Keratinocyte (primary cell): ENCODE measurements around the gene OR5J2. TPM values are rescaled to one million over a fixed set of nuclear protein-coding genes. Genes with fewer than 3 reads are reported as not detected.
"Not testable (repeated sequence)": the region's sequence is repeated elsewhere in the genome, so short reads cannot be mapped to it uniquely, and the experiment has no call there.

ENCODE experiments used
- DNase-seq: peaks from one replicate; pipeline ENCODE4 v3.0.0-alpha.2; 2011; ENCODE audit warnings: low read depth, missing footprints, low spot score
- FAIRE-seq: peaks from 2 replicates; lab custom pipeline; 2011; peaks lifted over from hg19 to GRCh38; lab: Jason Lieb, UNC
- H2AFZ ChIP-seq: 2 replicates; pipeline ENCODE4 v1.6.0; 2012; ENCODE audit warnings: low read length, control low read depth, inconsistent platforms; ENCODE audit not compliant: control insufficient read depth
- H3K27ac ChIP-seq: 2 replicates; pipeline ENCODE4 v1.5.1; 2011; ENCODE audit warnings: low read length; ENCODE audit not compliant: control insufficient read depth, insufficient read depth
- H3K27me3 ChIP-seq: 3 replicates; pipeline ENCODE4 v1.6.0; 2011; ENCODE audit warnings: low read length; ENCODE audit not compliant: control insufficient read depth, insufficient read depth; ENCODE audit errors: extremely low read depth
- H3K36me3 ChIP-seq, 2 experiments: 2 replicates in 1 of 2; 3 replicates in 1 of 2; pipeline ENCODE4 v1.5.1; 2011; ENCODE audit warnings: low read length in 2 of 2, mild to moderate bottlenecking in 1 of 2; ENCODE audit not compliant: control insufficient read depth in 2 of 2, insufficient read depth in 2 of 2; ENCODE audit errors: extremely low read depth in 1 of 2
- H3K4me1 ChIP-seq: 3 replicates; pipeline ENCODE4 v1.5.1; 2011; ENCODE audit warnings: low read length; ENCODE audit not compliant: control insufficient read depth, insufficient read depth; ENCODE audit errors: extremely low read depth
- H3K4me2 ChIP-seq: 3 replicates; pipeline ENCODE4 v1.6.0; 2011; ENCODE audit warnings: low read depth, low read length; ENCODE audit not compliant: control insufficient read depth, insufficient read depth; ENCODE audit errors: extremely low read depth
- H3K4me3 ChIP-seq, 3 experiments: fragments of 200-600 bp in 1 of 3; sonication (generic) in 1 of 3; 2 replicates in 2 of 3; 3 replicates in 1 of 3; pipeline ENCODE4 v1.5.1; 2011 to 2016; ENCODE audit warnings: low read length in 3 of 3, mild to moderate bottlenecking in 3 of 3, control low read depth in 2 of 3, inconsistent platforms in 1 of 3, low read depth in 1 of 3, mixed read lengths in 1 of 3, mixed run types in 1 of 3, moderate library complexity in 1 of 3; ENCODE audit not compliant: control insufficient read depth in 2 of 3, insufficient read depth in 2 of 3; ENCODE audit errors: extremely low read depth in 1 of 3
- H3K79me2 ChIP-seq: 2 replicates; pipeline ENCODE4 v1.6.0; 2012; ENCODE audit warnings: low read length; ENCODE audit not compliant: control insufficient read depth, insufficient read depth
- H3K9ac ChIP-seq: 3 replicates; pipeline ENCODE4 v1.6.0; 2011; ENCODE audit warnings: low read length; ENCODE audit not compliant: control insufficient read depth, insufficient read depth; ENCODE audit errors: extremely low read depth
- H3K9me1 ChIP-seq: 3 replicates; pipeline ENCODE4 v1.6.0; 2011; ENCODE audit warnings: low read length; ENCODE audit not compliant: control insufficient read depth, insufficient read depth; ENCODE audit errors: extremely low read depth
- H3K9me3 ChIP-seq: 2 replicates; pipeline ENCODE4 v1.5.1; 2012; ENCODE audit warnings: low read depth, low read length; ENCODE audit not compliant: control insufficient read depth
- H4K20me1 ChIP-seq: 3 replicates; pipeline ENCODE4 v1.6.0; 2011; ENCODE audit warnings: low read length; ENCODE audit not compliant: control insufficient read depth, insufficient read depth; ENCODE audit errors: extremely low read depth
- CTCF ChIP-seq, 3 experiments: IDR thresholded peaks in 1 of 3; conservative IDR thresholded peaks in 1 of 3; optimal IDR thresholded peaks in 1 of 3; 2 replicates in 2 of 3; 3 replicates in 1 of 3; pipeline versions ENCODE3 to v1.5.1; 2011; ENCODE audit warnings: low read length in 3 of 3, mild to moderate bottlenecking in 3 of 3, moderate library complexity in 2 of 3, control low read depth in 1 of 3, inconsistent platforms in 1 of 3; ENCODE audit not compliant: insufficient read depth in 2 of 3; ENCODE audit errors: extremely low read depth in 1 of 3
- EZH2 ChIP-seq: IDR thresholded peaks from one replicate; pipeline ENCODE4 v1.6.1; 2012; ENCODE audit warnings: inconsistent platforms, mild to moderate bottlenecking, low read length, moderate library complexity
- dilution Hi-C: fragments of 300-500 bp; cut with MboI; formaldehyde crosslinking; loops from one replicate; pipeline ENCODE4 v1.7.0; 2020; ENCODE audit warnings: low sequenced_read_pairs; ENCODE audit not compliant: extremely low pct_ligation_motif_present
- polyA plus RNA-seq, 5 experiments: library from polyadenylated mRNA; depleted of rRNA in 3 of 5; stranded (reverse) in 3 of 5; stranded (forward) in 1 of 5; unstranded in 1 of 5; fragments of >200 nt; gene quantifications; 1 replicate in 1 of 5; 2 replicates in 3 of 5; 3 replicates in 1 of 5; pipeline versions ENCODE4 v1.2.1 to v1.2.3, GENCODE V29; 2011 to 2012; ENCODE audit warnings: missing spikeins in 2 of 5, low read depth in 1 of 5, low replicate concordance in 1 of 5

The OR5J2 gene
- polyA plus RNA-seq, 1 donor (not counting 4 experiments of a cell fraction or from before 2014, with no cell fraction given) = not detected

GRCh38 chr11:56214537-56214936 lies 38.1 kb downstream of the OR5J2 start:
- dilution Hi-C loops = no loop called here
- H3K9me1 ChIP-seq = no peaks in the 10 kb centered on the region
- no peak overlapping the region for H3K9ac ChIP-seq
- no peaks in the 10 kb centered on the region for H3K79me2 ChIP-seq
- H3K4me3 ChIP-seq = no peak overlapping the region
- TF ChIP-seq CTCF (optimal IDR thresholded peaks at IDR 0.05 in 1 of 3, IDR thresholded peaks at IDR 0.05 in 1 of 3, conservative IDR thresholded peaks at IDR 0.05 in 1 of 3; ENCODE audit: extremely low read depth in 1 of 3, insufficient read depth in 2 of 3, low read length in 3 of 3) = no peak
- TF ChIP-seq EZH2 = no peak
- no peak for DNase-seq
- H3K27me3 ChIP-seq = no peaks in the 10 kb centered on the region
- no peaks in the 10 kb centered on the region for H3K4me1 ChIP-seq
- peaks cover 2% of the 10 kb centered on the region for H3K9me3 ChIP-seq
- H3K36me3 ChIP-seq = no peaks in the 10 kb centered on the region
- H4K20me1 ChIP-seq = no peaks in the 10 kb centered on the region
- no peak overlapping the region for H3K27ac ChIP-seq
- no peak for FAIRE-seq
- H3K4me2 ChIP-seq = no peak overlapping the region
- no peak overlapping the region for H2AFZ ChIP-seq

GRCh38 chr11:56219735-56220134 lies 43.3 kb downstream of the OR5J2 start:
- H3K36me3 ChIP-seq, H3K4me2 ChIP-seq, H3K4me3 ChIP-seq, H3K79me2 ChIP-seq, dilution Hi-C loops, H3K27me3 ChIP-seq, FAIRE-seq, H3K9ac ChIP-seq, H3K4me1 ChIP-seq, DNase-seq, H2AFZ ChIP-seq, H3K27ac ChIP-seq, H3K9me3 ChIP-seq, H4K20me1 ChIP-seq, H3K9me1 ChIP-seq: not testable (repeated sequence)

Other genes with a start within 250 kb of the OR5J2 start
- not detected in 3 replicates for gene OR5I1, start 240.2 kb upstream of the OR5J2 start, polyA plus RNA-seq
- gene OR10AG1, start 206.7 kb upstream of the OR5J2 start, polyA plus RNA-seq = not detected in 3 replicates
- not detected in 3 replicates for gene OR5F1, start 182.0 kb upstream of the OR5J2 start, polyA plus RNA-seq
- not detected in 3 replicates for gene OR5AS1, start 149.0 kb upstream of the OR5J2 start, polyA plus RNA-seq
- not detected in 3 replicates for gene OR8I2, start 83.3 kb upstream of the OR5J2 start, polyA plus RNA-seq
- gene OR8H2, start 72.9 kb upstream of the OR5J2 start, polyA plus RNA-seq = not detected in 3 replicates
- not detected in 3 replicates for gene OR8H3, start 54.2 kb upstream of the OR5J2 start, polyA plus RNA-seq
- not detected in 3 replicates for gene OR8J3, start 36.4 kb upstream of the OR5J2 start, polyA plus RNA-seq
- gene OR8K5, start 16.3 kb upstream of the OR5J2 start, polyA plus RNA-seq = not detected in 3 replicates
- not detected in 3 replicates for gene OR5T2, start 57.6 kb downstream of the OR5J2 start, polyA plus RNA-seq
- not detected in 3 replicates for gene OR5T3, start 75.6 kb downstream of the OR5J2 start, polyA plus RNA-seq
- not detected in 3 replicates for gene OR5T1, start 97.5 kb downstream of the OR5J2 start, polyA plus RNA-seq
- not detected in 3 replicates for gene OR8H1, start 115.6 kb downstream of the OR5J2 start, polyA plus RNA-seq
- gene OR8K3, start 138.5 kb downstream of the OR5J2 start, polyA plus RNA-seq = not detected in 3 replicates
- gene OR8K1, start 169.4 kb downstream of the OR5J2 start, polyA plus RNA-seq = not detected in 3 replicates
- not detected in 3 replicates for gene OR8J1, start 177.7 kb downstream of the OR5J2 start, polyA plus RNA-seq
- gene OR8U1, start 199.0 kb downstream of the OR5J2 start, polyA plus RNA-seq = not detected in 3 replicates
- not detected in 3 replicates for gene OR5AL1, start 236.1 kb downstream of the OR5J2 start, polyA plus RNA-seq